SH-SY5Y (cell line): ENCODE data around the gene CCL4L2.
"Not testable (repeated sequence)": the region's sequence is repeated elsewhere in the genome, so short reads cannot be mapped to it uniquely, and the experiment has no call there.

ENCODE experiments used
- GATA2 ChIP-seq: IDR thresholded peaks from 2 replicates; pipeline ENCODE4 v1.6.1; 2011; ENCODE audit warnings: mild to moderate bottlenecking, low read depth, low read length
- GATA3 ChIP-seq: IDR thresholded peaks from 2 replicates; pipeline ENCODE4 v1.6.1; 2011; ENCODE audit warnings: low read depth, mild to moderate bottlenecking, low read length, moderate library complexity

Gene CCL4L2

DNA sequence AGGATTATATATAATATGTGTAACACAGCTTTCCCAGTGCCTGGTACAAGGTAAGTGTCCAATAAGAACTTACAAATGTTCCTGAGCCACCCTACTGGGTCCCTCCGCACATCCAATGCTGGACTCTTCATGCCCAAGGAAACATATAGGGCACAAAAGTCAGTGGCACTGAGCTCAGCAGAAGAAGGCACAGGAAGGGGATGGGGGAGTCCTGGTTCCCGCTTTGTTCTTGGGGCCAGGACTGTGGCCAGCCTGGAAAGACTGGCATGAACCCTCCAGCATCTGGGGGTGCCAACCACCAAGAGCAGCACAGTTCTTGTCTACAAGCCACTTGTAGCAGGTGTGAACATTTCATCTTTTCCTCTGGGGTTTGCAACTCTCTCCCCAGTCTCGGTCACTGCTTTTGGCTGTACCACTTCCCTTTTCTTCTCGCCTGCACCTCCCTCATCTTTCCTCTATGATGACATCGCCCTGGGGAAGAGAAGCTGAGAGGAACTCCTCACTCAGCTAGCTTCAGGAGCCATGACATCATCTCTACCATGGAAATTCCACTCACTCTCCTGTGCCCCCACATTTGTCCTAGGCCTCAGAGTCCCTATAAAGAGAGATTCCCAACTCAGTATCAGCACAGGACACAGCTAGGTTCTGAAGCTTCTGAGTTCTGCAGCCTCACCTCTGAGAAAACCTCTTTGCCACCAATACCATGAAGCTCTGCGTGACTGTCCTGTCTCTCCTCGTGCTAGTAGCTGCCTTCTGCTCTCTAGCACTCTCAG, at the start of gene CCL4L2:
TSS of gene CCL4L2 (plus strand) at position 625 of the 773 bp plus-strand sequence.
- not testable (repeated sequence) for TF ChIP-seq GATA3, GATA2

GRCh38 chr17:36176536-36176935, 34.3 kb upstream of the CCL4L2 start, which contains the start of gene TBC1D3B:
TBC1D3B (minus strand) TSS chr17:36176636; CDS start chr17:36175050, 1,586 bp downstream.
- not testable (repeated sequence) for TF ChIP-seq GATA2, GATA3

- no peak for TF ChIP-seq GATA3
- no peak for TF ChIP-seq GATA2
These were observed 28.5 kb upstream of the CCL4L2 start for GRCh38 chr17:36182176-36183000.

DNA sequence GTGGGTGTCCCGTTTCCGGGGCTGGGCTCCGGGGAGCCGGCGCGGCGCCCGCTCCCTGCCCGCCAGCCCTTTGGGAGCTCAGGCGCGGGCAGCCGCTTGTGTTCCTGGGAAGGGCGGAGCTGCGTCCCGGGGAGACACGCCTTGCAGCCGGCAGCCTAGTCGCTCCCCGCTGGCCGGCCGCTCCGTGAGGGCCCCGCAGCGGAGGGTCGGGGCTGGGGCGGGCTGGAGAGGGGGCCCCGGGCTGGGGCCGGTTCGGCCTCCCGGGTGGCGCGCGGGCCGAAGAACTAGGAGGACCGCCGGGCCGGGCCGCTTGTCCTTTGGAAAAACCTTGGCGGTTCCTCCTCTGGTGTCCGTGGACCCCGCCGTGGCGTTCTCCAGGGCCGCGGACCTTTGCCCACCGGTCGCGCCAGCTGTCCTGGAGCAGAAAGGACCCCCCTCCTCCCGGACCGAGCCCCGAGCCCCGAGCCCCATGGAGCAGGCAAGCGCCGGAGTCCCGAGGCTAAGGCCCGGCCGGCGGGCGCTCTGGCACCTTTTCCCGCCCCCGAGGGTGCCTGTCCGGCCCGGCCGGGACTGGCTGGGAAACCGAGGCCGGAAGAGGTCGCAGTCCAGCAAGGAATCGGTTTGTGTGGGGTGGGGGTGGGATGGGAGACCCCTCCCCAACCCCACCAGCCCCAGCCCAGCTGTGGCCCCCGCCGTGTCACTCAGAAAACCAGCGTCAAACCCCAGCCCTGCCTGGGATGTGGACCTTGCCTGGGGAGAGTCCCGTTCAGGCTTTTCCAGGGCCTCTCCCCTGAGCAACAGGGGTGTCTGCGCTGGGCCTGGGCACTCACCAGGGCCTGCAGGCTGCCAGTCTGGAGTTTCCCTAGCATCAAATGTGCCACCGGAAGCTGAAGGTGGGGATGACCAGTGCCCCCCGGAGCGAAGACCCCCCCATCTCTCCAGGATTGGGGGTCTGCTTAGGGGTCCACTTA, 27.6 kb upstream of the CCL4L2 start:
- TF ChIP-seq GATA3 (no peak), GATA2 (no peak)

GRCh38 chr17:36184023-36184765, 26.7 kb upstream of the CCL4L2 start:
- no peak for TF ChIP-seq GATA2
- TF ChIP-seq GATA3: no peak

DNA sequence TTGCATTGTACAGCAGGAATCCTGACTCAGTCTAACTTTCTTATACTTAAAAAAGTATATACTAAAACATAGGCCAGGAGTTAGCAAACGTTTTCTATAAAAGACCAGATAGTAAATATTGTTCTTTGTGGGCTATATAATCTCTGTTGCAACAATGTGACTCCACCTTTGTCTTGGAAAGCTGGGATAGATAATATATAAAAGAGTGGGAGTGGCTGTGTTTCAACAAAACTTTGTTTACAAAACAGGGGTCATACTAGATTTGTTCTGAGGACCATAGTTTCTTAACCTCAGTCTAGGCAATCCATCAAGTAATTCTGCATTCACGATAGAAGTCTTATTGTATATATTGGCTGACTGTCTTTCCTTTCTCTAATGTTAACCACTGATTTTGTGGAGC, 25.4 kb upstream of the CCL4L2 start:
- no peak for TF ChIP-seq GATA2
- no peak for TF ChIP-seq GATA3

DNA sequence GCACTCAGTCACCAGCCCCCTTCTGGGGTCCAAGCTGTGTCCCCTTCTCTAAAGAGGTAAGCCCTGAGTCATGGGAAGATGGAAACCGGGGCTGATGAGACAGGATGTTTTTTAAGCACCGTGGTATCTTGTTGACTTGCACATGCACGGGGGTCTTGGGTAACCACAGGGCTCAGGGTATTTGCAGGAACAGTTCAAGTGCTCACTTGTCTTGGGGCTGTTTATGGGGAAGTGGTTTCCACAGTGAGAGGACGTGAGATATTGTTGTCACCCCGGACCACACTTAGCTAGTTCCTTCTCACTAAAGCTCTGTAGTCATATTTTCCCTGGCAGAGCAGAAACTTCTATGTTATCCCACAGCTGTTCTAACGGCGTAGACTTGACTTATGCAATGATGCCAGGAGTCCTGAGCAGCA, 22.0 kb upstream of the CCL4L2 start:
- TF ChIP-seq GATA3: no peak
- TF ChIP-seq GATA2: no peak

- TF ChIP-seq GATA3 (no peak), GATA2 (no peak)
These were observed 17.6 kb upstream of the CCL4L2 start for GRCh38 chr17:36193216-36193775.

DNA sequence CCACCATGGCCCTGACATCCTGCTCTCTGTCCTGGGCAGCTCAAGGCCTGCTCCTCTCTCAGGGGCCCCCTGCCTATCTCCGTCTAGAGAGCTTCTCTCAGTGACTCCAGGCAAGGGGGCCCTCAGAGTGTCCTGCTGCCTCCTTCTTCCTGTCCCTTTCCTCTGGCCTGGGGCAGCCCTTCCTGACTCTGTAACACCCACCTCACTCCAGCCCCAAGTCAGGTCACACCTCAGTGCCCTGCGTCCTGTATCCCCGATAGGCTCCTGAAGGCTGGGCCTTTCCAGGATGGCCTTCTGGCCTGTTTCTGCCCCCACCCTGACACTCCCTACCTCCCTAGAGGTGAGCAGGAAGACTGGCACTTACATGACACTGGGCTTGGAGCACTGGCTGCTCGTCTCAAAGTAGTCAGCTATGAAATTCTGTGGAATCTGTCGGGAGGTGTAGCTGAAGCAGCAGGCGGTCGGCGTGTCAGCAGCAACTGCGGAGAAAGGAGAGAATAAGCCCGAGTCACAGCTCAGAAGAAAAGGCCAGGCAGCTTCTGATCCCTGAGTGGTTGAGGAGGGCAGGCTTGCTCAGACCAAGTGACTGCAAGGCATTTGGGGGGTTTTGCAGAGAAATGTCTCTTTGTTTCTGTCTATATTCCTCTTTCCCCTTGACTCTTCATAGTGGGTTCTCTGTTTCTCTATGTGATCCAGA, 15.3 kb upstream of the CCL4L2 start:
- TF ChIP-seq GATA2 (no peak), GATA3 (no peak)

DNA sequence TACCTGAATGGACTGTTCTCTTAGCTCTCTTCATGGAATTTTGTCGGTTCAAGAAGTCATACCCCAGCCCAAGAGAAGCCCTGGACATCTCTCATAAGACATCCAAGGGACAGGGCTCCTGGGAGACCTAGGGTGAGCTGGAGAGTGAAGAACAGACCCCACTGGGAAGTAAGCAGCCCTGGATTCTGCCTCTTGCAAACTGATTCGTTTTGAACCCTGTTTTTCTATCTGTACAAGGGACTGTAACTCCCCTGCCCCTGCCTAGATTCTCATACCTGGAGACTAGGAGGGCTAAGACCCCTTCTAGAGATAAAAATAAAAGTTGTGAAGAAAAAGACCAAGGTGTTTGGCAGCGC, 14.8 kb upstream of the CCL4L2 start:
- TF ChIP-seq GATA3 (no peak), GATA2 (no peak)

GRCh38 chr17:36197387-36197703, 13.5 kb upstream of the CCL4L2 start:
- no peak for TF ChIP-seq GATA3
- no peak for TF ChIP-seq GATA2

- TF ChIP-seq GATA2 (no peak), GATA3 (no peak)
These were observed 11.9 kb upstream of the CCL4L2 start for GRCh38 chr17:36198831-36199465.

DNA sequence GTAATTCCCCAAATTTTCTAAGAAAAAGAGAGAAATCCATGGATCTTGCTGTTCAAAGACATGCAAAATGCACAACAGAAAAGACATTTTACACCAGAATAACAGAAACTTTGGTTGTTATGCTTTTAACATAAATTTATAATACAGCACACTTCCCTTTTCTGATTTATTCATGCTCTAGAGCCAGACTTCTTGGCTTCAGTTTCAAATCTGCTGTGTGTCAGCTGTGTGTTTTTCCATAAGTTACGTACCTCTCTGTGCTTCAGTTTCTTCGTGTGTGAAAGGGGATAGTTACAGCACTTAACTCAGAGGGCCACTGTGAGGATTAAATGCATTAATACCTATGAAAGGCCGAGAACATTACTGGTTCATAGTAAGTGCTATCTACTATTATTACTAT, 7.5 kb upstream of the CCL4L2 start:
- no peak for TF ChIP-seq GATA3
- no peak for TF ChIP-seq GATA2
